Adipocyte (in vitro differentiated cells): ENCODE data around the gene AOPEP.

Experiments
- DNase-seq: peaks from one replicate; pipeline ENCODE4 v3.0.0-alpha.2; 2015; ENCODE audit warnings: low read depth
- H3K27me3 ChIP-seq: replicated peaks from 2 replicates; pipeline ENCODE4 v1.7.0; 2013; ENCODE audit warnings: mild to moderate bottlenecking, low read length, moderate library complexity; ENCODE audit not compliant: control insufficient read depth, insufficient read depth
- H3K36me3 ChIP-seq: 2 replicates; pipeline ENCODE4 v1.7.0; 2013; ENCODE audit warnings: low read length, mild to moderate bottlenecking, moderate library complexity; ENCODE audit not compliant: control insufficient read depth, insufficient read depth, severe bottlenecking
- H3K4me1 ChIP-seq: 2 replicates; pipeline ENCODE4 v1.7.0; 2013; ENCODE audit warnings: mild to moderate bottlenecking, low read length, moderate library complexity; ENCODE audit not compliant: control insufficient read depth, insufficient read depth
- H3K4me3 ChIP-seq: 2 replicates; pipeline ENCODE4 v1.7.0; 2013; ENCODE audit warnings: mild to moderate bottlenecking, low read length, moderate library complexity
- H3K9ac ChIP-seq: 2 replicates; pipeline ENCODE4 v1.7.0; 2013; ENCODE audit warnings: mild to moderate bottlenecking, low read length, moderate library complexity
- H3K9me3 ChIP-seq: 2 replicates; pipeline ENCODE4 v1.7.0; 2013; ENCODE audit warnings: mild to moderate bottlenecking, low read length, moderate library complexity; ENCODE audit not compliant: control insufficient read depth

The AOPEP gene, protein sequence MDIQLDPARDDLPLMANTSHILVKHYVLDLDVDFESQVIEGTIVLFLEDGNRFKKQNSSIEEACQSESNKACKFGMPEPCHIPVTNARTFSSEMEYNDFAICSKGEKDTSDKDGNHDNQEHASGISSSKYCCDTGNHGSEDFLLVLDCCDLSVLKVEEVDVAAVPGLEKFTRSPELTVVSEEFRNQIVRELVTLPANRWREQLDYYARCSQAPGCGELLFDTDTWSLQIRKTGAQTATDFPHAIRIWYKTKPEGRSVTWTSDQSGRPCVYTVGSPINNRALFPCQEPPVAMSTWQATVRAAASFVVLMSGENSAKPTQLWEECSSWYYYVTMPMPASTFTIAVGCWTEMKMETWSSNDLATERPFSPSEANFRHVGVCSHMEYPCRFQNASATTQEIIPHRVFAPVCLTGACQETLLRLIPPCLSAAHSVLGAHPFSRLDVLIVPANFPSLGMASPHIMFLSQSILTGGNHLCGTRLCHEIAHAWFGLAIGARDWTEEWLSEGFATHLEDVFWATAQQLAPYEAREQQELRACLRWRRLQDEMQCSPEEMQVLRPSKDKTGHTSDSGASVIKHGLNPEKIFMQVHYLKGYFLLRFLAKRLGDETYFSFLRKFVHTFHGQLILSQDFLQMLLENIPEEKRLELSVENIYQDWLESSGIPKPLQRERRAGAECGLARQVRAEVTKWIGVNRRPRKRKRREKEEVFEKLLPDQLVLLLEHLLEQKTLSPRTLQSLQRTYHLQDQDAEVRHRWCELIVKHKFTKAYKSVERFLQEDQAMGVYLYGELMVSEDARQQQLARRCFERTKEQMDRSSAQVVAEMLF

DNA sequence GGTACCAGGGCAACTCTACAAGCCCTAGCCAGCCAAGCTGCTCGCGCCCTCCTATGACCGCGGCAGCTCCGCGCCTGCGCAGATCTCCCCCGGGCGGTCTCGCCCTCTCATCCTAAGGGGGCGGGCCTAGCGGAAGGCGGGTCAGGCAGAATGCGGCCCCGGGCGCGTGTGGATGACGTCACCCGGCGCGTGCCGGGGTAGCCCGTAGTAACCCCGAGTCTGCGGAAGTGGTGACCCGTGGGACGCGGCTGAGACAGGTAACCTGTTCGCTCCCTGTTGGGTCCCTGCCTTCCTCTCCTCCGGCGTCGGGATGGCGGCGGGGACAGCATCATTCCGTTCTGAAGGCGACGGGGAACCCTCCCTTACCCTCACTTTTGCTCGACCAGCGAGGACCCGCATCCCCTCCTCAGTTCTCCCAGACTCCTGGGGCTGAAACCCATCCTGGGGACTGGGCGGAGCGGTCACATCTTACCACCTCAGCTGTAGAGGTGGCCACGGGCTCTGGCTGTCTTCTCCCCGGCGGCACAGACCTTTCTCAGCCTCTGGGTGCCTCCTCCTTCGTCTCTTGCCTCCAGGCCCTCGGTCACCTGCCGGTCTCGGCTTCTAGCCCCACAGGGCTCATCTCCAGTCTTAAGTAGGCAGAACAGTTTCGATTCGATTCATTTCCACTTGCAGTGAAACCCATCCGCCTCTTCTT, at the start of gene AOPEP:
Gene AOPEP, plus strand, starts transcription at position 205 of the 697 bp plus-strand sequence. CDS start 33,085 bp downstream, outside the sequence.
- H3K4me3 ChIP-seq = peak within 1 kb of the TSS; percentile 90
- peak within 1 kb of the TSS; percentile 88 for H3K9ac ChIP-seq
- H3K36me3 ChIP-seq = no peaks in the 10 kb centered on the region
- H3K4me1 ChIP-seq = peaks cover 5% of the 10 kb centered on the region
- peak; percentile 98 for DNase-seq
- H3K27me3 ChIP-seq = no peaks in the 10 kb centered on the region
- H3K9me3 ChIP-seq = no peaks in the 10 kb centered on the region

DNA sequence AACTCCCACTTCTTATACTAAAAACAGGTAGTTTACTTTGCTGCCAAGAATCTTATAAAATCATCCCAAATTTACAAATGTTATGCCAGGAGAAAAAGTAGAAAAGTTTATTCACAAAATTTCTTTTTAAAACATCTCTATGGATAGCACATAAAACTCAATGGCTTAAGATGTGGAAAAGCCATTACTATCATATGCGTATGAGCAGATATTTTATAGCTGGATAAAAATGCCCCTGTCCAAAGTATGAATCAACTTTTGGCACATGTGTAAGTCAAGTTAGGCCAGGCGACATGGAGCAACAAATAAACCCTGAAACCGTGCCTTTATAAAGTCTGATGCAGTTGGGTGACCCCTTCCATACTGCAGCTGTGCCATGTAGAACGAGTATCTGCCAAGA, 48.6 kb upstream of the AOPEP start:
- H3K9me3 ChIP-seq = no peaks in the 10 kb centered on the region
- H3K4me1 ChIP-seq = peaks cover 32% of the 10 kb centered on the region
- no peak overlapping the region for H3K9ac ChIP-seq
- H3K4me3 ChIP-seq = no peak overlapping the region
- DNase-seq = no peak
- H3K36me3 ChIP-seq = no peaks in the 10 kb centered on the region
- H3K27me3 ChIP-seq = no peaks in the 10 kb centered on the region

DNA sequence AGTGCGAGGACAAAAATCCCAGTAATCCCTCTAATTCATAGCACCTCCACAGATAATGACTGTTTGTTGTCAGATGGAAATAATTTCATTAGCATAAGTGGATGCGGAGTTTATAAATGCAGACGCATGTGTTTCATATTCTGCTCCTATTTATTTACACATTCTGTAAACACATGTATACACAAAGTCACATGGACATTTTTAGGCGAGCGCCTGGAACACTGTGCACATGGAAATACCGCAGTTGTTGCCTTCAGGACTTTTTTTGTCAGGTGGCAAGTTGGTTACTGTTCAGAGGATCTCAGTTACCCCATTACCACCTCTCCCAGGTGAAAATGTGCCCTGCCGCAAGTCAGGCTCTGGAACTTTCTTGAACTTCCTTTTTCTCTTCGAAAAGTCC, 46.9 kb upstream of the AOPEP start:
- Histone ChIP-seq H3K27me3 (no peaks in the 10 kb centered on the region), H3K36me3 (no peaks in the 10 kb centered on the region), H3K4me1 (peaks cover 24% of the 10 kb centered on the region), H3K4me3 (no peak overlapping the region), H3K9me3 (no peaks in the 10 kb centered on the region), H3K9ac (no peak overlapping the region)
- DNase-seq = no peak

GRCh38 chr9:94680020-94680419, 46.5 kb upstream of the AOPEP start:
- no peaks in the 10 kb centered on the region for H3K9me3 ChIP-seq
- no peak for DNase-seq
- no peak overlapping the region for H3K9ac ChIP-seq
- H3K4me1 ChIP-seq = peaks cover 19% of the 10 kb centered on the region
- H3K36me3 ChIP-seq = no peaks in the 10 kb centered on the region
- H3K4me3 ChIP-seq = no peak overlapping the region
- no peaks in the 10 kb centered on the region for H3K27me3 ChIP-seq

DNA sequence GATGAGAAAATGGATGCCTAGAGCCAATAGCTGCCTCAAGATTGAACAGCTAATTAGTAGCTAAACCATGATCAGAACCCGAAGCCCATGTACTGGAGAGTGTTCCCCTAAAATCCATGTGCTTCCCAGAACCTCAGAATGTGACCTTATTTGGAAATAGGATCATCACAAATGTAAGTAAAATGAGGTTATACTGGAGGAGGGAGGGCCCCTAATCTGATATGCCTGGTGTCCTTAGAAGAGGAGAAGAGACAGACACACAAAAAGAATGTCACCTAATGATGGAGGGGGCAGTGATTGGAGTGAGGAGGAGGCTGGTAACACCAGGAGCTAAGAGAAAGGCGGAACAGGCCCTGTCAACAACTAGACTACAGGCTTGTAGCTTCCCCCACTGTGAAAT, 45.9 kb upstream of the AOPEP start:
- Histone ChIP-seq H3K4me1 (peaks cover 13% of the 10 kb centered on the region), H3K36me3 (no peaks in the 10 kb centered on the region), H3K4me3 (no peak overlapping the region), H3K9ac (no peak overlapping the region), H3K27me3 (no peaks in the 10 kb centered on the region), H3K9me3 (no peaks in the 10 kb centered on the region)
- DNase-seq = no peak

DNA sequence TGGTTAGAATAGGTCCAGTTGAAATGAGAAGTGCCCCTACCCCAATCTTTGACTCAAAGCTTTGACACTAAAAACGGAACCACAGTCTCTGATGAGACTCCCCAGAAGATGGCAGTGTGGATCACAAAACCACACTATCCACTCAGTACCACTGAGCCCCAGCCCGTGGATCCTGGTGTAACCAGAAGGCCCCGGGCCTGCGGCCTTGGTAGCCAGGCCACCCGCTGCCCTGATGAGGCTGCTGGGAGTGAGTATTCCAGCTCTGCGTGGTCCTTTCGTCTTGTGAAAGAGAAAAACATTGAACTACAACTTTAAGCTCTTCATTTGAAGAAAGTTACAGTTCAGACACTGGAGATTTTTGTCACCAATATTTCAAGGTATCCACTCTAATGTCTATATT, 45.0 kb upstream of the AOPEP start:
- Histone ChIP-seq H3K27me3 (no peaks in the 10 kb centered on the region), H3K9ac (peak overlapping the region; percentile 69)

DNA sequence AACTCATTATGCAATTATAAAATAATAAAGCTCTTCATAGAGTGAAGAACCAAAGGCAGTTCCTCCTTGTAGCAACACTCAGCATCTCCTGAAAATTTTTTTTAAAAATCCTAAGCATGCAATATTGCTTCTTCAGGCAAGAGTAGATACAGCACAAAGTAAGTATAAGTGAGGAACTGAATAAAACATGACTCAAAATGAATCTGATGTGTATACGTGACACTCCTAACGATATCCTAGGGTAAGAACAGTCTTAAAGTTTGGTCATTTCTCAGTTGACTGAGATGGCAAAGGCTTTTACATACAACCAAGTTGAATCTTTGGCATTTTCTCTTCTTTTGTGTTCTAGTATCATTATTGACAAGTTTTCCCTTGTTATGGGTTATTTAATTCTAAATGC, 41.1 kb upstream of the AOPEP start:
- Histone ChIP-seq H3K27me3 (peaks cover 7% of the 10 kb centered on the region), H3K36me3 (no peaks in the 10 kb centered on the region), H3K4me3 (no peak overlapping the region), H3K9me3 (peaks cover 1% of the 10 kb centered on the region), H3K4me1 (no peaks in the 10 kb centered on the region), H3K9ac (no peak overlapping the region)
- no peak for DNase-seq

More for the DNA sequence above, 45.0 kb upstream of the AOPEP start:
- no peak overlapping the region for H3K4me3 ChIP-seq
- no peaks in the 10 kb centered on the region for H3K9me3 ChIP-seq
- peaks cover 6% of the 10 kb centered on the region for H3K4me1 ChIP-seq
- peak; percentile 95 for DNase-seq
- H3K36me3 ChIP-seq = no peaks in the 10 kb centered on the region

DNA sequence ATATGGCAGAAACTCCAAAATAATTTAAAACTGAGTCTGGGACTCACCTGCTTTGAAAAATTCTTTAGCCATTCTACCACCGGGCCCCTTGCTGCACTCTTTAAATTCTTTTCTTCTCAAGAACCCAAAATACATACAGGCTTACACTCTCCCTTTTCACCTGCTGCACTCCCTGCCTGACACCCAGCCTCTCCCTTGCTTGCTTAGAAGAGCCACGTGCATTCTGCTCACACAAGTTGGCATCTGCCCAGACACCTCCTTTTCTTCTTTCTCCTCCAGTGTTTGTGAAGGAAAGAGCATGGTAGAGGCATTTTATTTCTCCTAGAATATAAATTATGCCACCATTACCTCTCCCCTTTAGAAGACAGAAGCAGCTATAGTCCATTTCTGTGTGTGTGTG, 39.0 kb upstream of the AOPEP start:
- H3K9me3 ChIP-seq = peaks cover 4% of the 10 kb centered on the region
- H3K4me3 ChIP-seq = no peak overlapping the region
- no peaks in the 10 kb centered on the region for H3K4me1 ChIP-seq
- peaks cover 9% of the 10 kb centered on the region for H3K27me3 ChIP-seq
- no peaks in the 10 kb centered on the region for H3K36me3 ChIP-seq
- no peak for DNase-seq
- H3K9ac ChIP-seq = no peak overlapping the region

DNA sequence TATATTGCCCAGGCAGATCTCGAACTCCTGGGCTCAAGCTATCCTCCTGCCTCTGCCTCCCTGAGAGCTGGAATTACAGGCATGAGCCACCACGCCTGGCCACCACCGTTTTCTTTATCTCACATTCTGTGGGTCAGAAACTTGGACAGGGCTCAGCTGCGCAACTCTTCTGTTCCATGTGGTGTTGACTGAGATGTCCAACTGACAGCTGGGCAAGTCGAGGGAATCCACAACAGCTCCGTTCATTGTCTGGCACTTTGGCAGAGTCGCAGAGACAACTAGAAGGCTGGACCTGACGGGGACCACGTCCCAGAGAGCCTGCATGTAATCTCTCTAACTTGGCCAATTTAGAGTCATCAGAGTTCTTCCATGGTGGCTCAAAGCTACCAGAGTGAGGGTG, 36.2 kb upstream of the AOPEP start:
- no peaks in the 10 kb centered on the region for H3K36me3 ChIP-seq
- peaks cover 9% of the 10 kb centered on the region for H3K27me3 ChIP-seq
- H3K4me3 ChIP-seq = no peak overlapping the region
- no peak for DNase-seq
- H3K9ac ChIP-seq = no peak overlapping the region
- peaks cover 4% of the 10 kb centered on the region for H3K9me3 ChIP-seq
- no peaks in the 10 kb centered on the region for H3K4me1 ChIP-seq

- Histone ChIP-seq H3K9ac (no peak overlapping the region), H3K4me1 (no peaks in the 10 kb centered on the region)
- DNase-seq = no peak
Measured at GRCh38 chr9:94692601-94693000, 33.9 kb upstream of the AOPEP start.

More at GRCh38 chr9:94692601-94693000, 33.9 kb upstream of the AOPEP start:
- H3K4me3 ChIP-seq = no peak overlapping the region
- H3K9me3 ChIP-seq = peaks cover 4% of the 10 kb centered on the region
- H3K36me3 ChIP-seq = no peaks in the 10 kb centered on the region
- H3K27me3 ChIP-seq = peaks cover 9% of the 10 kb centered on the region
